Central memory CD4-positive, alpha-beta T cell (primary cell): ENCODE measurements around the gene PDPR.
"Not testable (repeated sequence)": the region's sequence is repeated elsewhere in the genome, so short reads cannot be mapped to it uniquely, and the experiment has no call there.

ENCODE experiments used
- DNase-seq: peaks from one replicate; pipeline ENCODE4 v3.0.0; 2022
- total RNA-seq, 3 experiments: gene quantifications; one replicate each; lab custom pipeline; 2026; lab: John Stamatoyannopoulos, UW

Gene PDPR
- total RNA-seq, result 55.5 to 78.0 (median 71.2) reads per million in 3 experiments

GRCh38 chr16:70113982-70114826 is at the start of gene PDPR:
PDPR (plus strand) TSS chr16:70114332; CDS start chr16:70120493, 6,161 bp downstream.
- DNase-seq, result peak; percentile 95

GRCh38 chr16:70064841-70065370 is 49.2 kb upstream of the PDPR start:
- peak; percentile 70 for DNase-seq

GRCh38 chr16:70065376-70065745 is 48.8 kb upstream of the PDPR start:
- not testable (repeated sequence) for DNase-seq

GRCh38 chr16:70065746-70066658 is 48.1 kb upstream of the PDPR start:
- DNase-seq, result peak; percentile 90

- DNase-seq, result not testable (repeated sequence)
Measured at GRCh38 chr16:70066751-70067150, 47.4 kb upstream of the PDPR start.

GRCh38 chr16:70079081-70079480 is 35.1 kb upstream of the PDPR start:
- DNase-seq, result not testable (repeated sequence)

GRCh38 chr16:70081219-70081618 is 32.9 kb upstream of the PDPR start:
- not testable (repeated sequence) for DNase-seq

- not testable (repeated sequence) for DNase-seq
Measured at GRCh38 chr16:70083931-70084330, 30.2 kb upstream of the PDPR start.

GRCh38 chr16:70088160-70088559 is 26.0 kb upstream of the PDPR start:
- DNase-seq, result not testable (repeated sequence)

GRCh38 chr16:70088877-70089276 is 25.3 kb upstream of the PDPR start:
- DNase-seq, result not testable (repeated sequence)

GRCh38 chr16:70089289-70089688 is 24.8 kb upstream of the PDPR start:
- DNase-seq, result not testable (repeated sequence)

- not testable (repeated sequence) for DNase-seq
Measured at GRCh38 chr16:70091104-70091503, 23.0 kb upstream of the PDPR start.

GRCh38 chr16:70094096-70094495 is 20.0 kb upstream of the PDPR start:
- not testable (repeated sequence) for DNase-seq

GRCh38 chr16:70109583-70110279 is 4.4 kb upstream of the PDPR start:
- DNase-seq, result not testable (repeated sequence)

GRCh38 chr16:70112162-70112561 is 2.0 kb upstream of the PDPR start:
- not testable (repeated sequence) for DNase-seq

- DNase-seq, result not testable (repeated sequence)
Measured at GRCh38 chr16:70113599-70113981, 542 bp upstream of the PDPR start.

GRCh38 chr16:70118354-70118753 is 4.2 kb downstream of the PDPR start:
- DNase-seq, result not testable (repeated sequence)

GRCh38 chr16:70118776-70119175 is 4.6 kb downstream of the PDPR start:
- DNase-seq, result not testable (repeated sequence)

- DNase-seq, result not testable (repeated sequence)
Measured at GRCh38 chr16:70120398-70120797, 6.3 kb downstream of the PDPR start.

- not testable (repeated sequence) for DNase-seq
Measured at GRCh38 chr16:70123822-70124221, 9.7 kb downstream of the PDPR start.

- not testable (repeated sequence) for DNase-seq
Measured at GRCh38 chr16:70126226-70126625, 12.1 kb downstream of the PDPR start.

GRCh38 chr16:70127706-70128105 is 13.6 kb downstream of the PDPR start:
- not testable (repeated sequence) for DNase-seq
